GM19023 (cell line): Measurements from ENCODE around the gene CNKSR3.
A peak's percentile ranks its signal among the peaks of the same experiment; 100 is the strongest.

Source experiments
- ATAC-seq: cut with Tn5 transposase; IDR thresholded peaks from one replicate; pipeline ENCODE4 v1.9.1; 2021; ENCODE audit warnings: mild to moderate bottlenecking, moderate library complexity; ENCODE audit not compliant: unreplicated experiment

Gene CNKSR3

GRCh38 chr6:154356690-154357089, 153.8 kb downstream of the CNKSR3 start, which contains the start of gene IPCEF1:
TSS of gene IPCEF1 (minus strand) at chr6:154356803. CDS start at chr6:154265947, 90,856 bp downstream.
- ATAC-seq = no peak

DNA sequence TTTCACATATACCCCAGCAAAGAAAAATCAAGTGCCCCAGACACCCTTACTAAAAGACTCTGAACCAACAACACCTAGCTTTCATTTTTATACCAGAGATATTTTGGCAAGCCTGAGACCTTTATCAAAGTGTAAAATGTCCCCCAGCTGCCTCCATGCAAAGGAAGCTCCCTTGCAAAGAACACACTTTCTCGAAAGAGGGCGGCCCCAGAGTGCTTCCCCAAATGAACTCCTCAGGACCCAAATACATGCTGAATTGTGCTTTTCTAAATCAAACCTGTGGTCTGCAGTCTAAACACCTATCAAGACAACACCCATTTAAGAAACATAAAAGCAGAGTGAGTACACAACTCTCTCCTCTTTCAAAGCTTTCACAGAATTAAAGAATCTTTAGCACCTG, 154.4 kb downstream of the CNKSR3 start:
- no peak for ATAC-seq

GRCh38 chr6:154354265-154354777, 156.2 kb downstream of the CNKSR3 start:
- ATAC-seq = no peak

- no peak for ATAC-seq
These were observed 156.9 kb downstream of the CNKSR3 start for GRCh38 chr6:154353626-154354025.

- peak; percentile 62 for ATAC-seq
These were observed 157.4 kb downstream of the CNKSR3 start for GRCh38 chr6:154352898-154353585.

- no peak for ATAC-seq
These were observed 160.2 kb downstream of the CNKSR3 start for GRCh38 chr6:154350293-154350692.

DNA sequence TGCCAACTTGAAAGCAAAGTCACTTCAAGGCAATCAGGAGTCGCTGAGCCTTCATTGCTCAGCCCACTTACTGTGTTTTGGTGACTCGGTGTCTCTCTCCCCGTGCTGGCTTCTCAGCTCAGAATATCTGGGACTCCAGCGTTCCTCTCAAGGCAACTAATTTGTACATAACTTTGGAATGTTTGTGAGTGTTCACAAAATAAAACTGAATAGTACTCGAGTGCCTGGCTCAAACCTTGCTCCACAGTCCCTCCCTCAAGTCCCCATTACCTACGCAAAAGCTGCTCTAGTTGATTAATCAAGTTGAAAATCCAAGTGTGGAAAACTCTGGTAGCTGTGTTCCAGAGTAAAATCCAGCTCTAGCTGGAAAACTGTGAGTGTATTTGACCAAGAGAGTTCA, 162.5 kb downstream of the CNKSR3 start:
- ATAC-seq = no peak

DNA sequence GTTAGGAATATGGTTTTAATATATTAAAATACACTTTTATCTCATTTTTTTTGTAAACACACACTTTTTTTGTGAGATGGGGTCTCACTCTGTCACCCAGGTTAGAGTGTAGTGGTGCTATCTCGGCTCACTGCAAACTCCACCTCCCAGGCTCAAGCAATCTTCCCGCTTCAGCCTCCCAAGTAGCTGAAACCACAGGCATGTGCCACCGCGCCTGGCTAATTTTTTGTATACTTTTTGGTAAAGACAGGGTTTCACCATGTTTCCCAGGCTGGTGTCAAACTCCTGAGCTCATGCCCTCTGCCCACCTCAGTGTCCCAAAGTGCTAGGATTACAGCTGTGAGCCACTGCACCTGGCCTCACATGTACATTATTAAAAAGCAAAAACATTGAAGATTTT, 164.7 kb downstream of the CNKSR3 start:
- ATAC-seq = no peak

DNA sequence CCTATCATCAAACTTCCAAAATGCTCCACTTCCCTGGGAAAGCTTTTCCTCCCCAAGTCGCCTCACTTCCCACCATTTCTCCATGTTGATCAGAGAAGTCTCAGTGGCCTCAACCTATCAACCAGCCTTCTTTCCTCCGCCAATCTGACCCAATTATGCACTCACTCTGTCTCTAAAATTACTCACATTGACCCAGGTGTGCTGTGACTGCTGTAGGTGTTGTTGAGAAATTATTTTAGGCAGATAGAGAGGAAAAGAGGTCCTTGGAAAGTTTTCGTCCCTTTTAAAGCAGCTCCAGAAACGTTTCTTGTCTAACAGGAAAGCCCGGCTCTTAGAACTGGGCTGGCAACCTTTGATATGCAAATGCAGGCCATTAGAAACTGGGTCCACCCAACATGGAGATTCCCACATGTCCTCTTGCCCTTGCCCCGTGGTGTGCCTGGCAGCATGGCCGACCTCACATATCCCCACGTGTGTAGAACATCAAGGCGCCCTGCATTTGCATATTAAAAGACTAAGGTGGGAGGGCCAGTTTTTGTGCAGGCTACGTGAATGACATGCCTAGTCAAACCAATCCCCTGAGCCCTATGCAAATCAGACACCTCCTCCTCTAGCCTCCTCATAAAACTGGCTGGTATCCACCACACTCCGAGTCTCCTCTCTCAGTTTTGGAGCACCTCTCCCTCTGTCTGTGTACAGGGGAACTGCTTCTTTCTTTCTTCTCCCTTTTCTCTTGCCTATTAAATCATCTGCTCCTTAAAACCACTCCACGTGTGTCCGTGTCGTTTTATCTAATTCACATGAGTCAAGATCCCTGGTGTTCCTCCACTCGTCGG, 166.8 kb downstream of the CNKSR3 start:
- no peak for ATAC-seq

GRCh38 chr6:154341871-154342270, 168.6 kb downstream of the CNKSR3 start:
- ATAC-seq = no peak

DNA sequence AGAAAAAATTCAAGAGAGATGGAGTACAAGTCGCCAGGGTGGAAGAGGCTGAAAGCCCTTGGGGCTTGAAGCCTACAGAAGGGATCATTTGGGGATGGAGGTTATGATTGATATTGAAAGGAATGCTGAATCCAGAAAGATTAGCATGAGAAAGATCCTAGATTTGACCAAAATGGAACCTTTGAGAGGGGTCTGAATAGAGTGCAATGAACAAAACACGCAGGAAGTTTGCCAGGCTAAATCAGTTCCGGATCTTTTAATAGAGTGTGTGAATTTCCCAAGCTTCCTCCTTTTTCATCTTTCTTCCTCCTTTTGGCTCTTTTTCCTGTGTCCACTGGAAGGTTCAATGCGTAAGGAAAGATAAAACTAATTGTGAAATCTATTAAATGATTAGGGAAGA, 169.1 kb downstream of the CNKSR3 start:
- no peak for ATAC-seq
